ENCODE data around the gene MLLT3.

- TF ChIP-seq CTCF (IDR thresholded peaks at IDR 0.05) (no peak), POLR2A (IDR thresholded peaks at IDR 0.05) (no peak)
Observed at GRCh38 chr9:20355022-20355421, 267.3 kb downstream of the MLLT3 start.

All from uterus (tissue), 2 donors.